ENCODE data around the gene NOMO2. TPM values are rescaled to one million over a fixed set of nuclear protein-coding genes. Genes with fewer than 3 reads are reported as not detected.
"Not testable (repeated sequence)": the region's sequence is repeated elsewhere in the genome, so short reads cannot be mapped to it uniquely, and the experiment has no call there.

The NOMO2 gene
- total RNA-seq, 1 donor from 2014 or later, result 74.4 TPM

DNA sequence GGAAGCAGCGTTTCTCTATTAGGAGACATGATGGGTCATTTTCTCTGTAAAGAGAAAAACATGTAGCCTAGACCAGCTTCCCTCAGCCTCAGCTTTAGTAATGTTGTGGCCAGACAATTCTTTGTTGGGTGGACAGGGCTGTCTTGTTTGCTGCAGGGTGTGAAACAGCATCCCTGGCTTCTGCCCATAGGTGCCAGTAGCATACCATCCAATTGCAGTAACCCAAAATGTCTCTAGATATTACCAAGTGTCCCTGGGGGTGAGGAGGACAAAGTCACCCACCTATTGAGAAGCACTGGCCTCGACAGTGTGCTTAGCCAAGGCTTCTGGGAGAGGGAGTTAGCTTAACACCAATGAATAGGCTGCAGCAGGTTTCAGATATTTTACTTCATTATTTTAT, 14.0 kb upstream of the NOMO2 start:
- ATAC-seq, result not testable (repeated sequence)

DNA sequence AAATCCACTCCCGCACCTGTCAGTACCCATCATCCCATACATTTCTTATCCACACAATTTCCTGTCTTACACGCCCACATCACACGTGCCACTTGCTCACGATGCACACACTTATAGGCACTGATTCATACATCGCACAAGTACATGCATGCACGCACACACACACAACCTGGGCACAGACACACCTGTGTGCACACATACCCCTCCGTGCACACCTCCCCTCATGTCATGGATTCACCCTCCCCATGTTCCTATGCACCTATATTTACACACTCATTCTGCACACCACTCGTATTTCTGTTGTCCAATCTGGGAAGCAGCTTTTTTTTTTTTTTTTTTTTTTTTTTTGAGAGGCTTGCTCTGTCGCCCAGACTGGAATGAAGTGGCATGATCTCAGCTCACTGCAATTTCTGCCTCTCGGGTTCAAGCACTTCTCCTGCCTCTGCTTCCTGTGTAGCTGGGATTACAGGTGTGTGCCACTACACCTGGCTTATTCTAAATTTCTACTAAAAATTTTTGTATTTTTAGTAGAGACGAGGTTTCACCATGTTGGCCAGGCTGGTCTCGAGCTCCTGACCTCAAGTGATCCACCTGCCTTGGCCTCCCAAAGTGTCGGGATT, 13.5 kb upstream of the NOMO2 start:
- ATAC-seq, result not testable (repeated sequence)

DNA sequence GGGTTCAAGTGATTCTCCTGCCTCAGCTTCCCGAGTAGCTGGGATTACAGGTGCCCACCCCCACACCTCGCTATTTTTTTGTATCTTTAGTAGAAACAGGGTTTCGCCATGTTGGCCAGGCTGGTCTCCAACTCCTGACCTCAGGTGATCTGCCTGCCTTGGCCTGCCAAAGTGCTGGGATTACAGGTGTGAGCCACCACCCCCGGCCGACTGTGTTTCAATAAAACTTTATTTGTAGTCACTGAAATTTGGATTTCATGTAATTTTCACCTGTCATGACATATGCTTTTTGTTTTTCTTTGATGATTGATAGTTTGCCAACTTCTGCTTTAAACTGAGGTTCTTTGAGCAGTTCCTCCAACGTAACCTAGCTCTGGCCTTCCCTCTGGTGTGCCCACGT, 12.0 kb upstream of the NOMO2 start:
- not testable (repeated sequence) for ATAC-seq

DNA sequence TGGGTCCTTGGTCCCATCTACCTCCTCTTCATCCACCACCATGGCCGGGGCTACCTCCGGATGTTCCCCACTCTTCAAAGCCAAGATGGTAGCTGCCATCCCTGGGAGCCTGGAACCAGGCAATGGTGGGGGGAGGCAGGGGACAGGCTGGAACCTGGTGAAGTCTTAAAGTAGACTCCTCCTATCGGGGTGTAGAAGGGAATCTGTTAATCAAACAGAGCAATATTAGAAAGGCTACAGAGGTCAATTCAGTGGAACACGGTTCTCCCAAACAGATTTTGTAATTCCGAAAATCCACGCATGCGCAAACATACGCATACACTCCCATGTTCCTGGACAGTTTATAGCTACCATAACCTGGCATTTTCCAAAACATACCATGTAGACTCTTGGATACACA, 11.1 kb upstream of the NOMO2 start:
- ATAC-seq, result not testable (repeated sequence)

DNA sequence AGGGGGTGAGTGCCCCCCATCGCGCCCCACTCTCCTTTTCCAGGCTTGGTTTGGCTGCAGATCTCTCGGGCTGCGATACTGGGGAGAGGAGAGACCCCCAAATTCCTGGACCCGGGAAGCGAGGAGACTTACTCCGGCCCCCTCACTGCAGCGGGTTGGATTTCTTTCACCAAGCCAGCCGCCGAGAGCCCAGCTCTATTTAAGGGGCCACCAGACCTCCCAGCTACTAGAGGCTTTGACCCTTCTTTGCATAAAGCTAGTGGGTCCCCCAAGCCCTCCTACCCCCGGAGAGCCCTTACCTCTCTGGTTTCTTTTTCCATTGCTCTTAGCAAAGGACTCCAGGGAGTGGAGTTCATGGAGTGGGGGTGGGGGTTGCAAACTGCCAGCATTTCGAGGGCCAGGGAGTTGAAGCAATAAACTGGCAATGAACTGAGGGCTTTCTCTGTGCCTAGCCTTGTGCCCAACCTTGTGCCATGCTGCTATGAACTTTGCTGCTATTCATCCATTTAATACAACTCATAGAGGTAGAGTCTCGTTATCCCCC, 9.5 kb upstream of the NOMO2 start:
- not testable (repeated sequence) for ATAC-seq

DNA sequence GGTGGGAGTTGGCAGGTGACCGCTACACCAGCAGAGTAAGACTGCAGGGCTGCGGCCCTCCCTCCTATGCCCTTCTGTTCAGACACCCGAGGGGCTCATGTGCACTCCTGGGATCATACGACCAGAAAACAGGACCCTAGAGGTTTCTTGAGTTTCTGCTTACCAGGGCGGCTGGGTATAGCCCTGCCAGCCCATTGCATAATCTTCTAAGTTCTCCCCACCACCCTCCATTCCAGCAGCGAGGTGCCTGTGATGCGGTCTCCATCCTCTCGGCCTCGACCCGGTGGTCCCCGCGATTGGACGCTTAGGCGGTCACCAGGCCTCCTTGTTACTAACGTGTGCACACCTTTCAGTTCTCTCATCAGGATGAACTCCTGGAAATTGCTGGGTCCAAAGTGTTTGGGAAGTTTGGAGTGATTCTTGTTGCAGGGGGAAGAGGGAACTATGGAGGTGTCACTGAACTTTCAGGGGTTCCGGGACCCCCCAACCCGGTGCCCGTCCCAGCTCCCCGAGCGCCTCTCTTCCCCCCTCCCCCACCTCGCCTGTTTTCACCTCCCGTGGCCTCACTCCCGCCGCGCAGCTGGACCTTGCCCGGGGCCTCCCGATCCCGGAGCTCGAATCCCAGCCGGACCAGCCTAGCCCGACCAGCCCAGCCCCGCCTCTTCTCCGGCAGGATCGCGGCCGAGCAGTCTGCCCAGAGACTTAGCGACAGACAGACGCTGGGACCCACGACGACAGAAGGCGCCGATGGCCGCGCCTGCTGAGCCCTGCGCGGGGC, 8.8 kb upstream of the NOMO2 start:
- ATAC-seq, result not testable (repeated sequence)

DNA sequence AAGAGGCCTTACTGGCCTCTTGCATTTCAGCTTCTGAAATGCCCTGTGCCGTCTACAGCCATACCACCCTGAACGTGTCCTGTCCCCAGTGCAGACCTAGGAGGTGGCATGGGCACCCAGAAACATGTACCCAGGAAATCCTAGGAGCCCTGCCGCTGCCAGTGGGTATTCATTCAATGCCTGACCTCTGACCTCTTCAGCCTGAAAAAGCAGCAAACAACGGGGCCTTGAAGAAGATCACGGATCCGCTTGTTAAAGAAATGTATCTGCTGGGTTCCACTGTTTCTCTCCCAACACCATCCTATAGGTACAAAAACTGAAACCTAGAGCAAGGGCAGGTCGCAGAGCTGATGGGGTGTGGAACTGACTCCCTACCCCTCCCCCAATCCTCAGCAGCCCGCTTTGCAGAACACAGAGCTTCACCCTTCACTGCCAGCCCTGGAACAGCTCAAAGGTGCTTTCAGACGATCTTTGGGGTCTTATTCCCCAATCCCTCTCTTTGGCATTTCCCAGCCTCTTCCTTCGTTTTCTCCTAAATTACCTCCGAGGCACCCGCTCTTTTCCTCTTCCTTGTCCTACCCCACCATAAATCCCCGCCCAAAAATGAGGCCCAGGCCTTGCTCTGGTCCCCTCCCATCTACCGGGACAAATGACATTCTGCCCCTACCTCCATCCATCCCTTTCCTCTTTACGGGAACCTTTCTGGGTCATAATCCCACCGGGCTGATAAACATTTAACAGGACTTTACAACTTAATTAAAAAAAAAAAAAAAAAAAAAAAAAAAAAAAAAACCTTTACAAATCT, 1.3 kb downstream of the NOMO2 start:
- ATAC-seq, result not testable (repeated sequence)

DNA sequence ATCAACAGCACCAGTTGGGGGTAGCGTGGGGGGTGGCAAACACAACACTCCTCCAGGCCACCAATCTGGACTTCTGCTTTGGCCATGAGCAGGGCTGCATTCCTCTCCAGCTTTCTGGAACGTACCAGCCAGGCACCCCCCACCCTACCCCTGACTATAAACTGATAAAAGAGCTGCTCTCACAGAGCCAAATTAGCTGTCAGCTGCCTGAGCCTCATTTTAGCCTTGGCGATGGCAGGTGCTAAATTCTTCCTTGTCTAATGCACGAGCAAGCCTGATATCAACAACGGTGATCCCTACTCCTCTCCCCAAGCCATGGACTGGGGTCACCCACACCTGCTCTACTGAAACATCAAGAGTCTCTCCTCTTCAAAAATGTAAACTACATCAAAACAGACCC, 8.2 kb downstream of the NOMO2 start:
- ATAC-seq, result not testable (repeated sequence)

DNA sequence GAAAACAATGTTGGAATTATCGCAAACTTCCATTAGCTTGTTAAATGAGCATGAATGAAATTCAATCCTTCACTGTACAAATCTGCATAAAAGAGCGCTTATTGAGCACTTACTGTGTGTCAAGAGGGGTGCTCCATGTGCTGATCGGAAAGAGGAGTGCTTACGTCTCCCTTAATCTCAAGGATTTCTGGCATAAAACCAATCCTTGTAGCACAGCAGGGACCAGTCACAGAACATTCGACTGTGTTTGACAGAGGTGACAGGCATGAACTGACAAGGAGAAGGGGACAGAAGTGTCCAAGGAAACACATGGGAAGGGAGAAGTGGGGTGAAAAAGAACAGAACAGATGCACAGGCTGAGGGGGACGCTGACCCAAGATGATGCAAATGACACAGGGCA, 14.5 kb downstream of the NOMO2 start:
- not testable (repeated sequence) for ATAC-seq

DNA sequence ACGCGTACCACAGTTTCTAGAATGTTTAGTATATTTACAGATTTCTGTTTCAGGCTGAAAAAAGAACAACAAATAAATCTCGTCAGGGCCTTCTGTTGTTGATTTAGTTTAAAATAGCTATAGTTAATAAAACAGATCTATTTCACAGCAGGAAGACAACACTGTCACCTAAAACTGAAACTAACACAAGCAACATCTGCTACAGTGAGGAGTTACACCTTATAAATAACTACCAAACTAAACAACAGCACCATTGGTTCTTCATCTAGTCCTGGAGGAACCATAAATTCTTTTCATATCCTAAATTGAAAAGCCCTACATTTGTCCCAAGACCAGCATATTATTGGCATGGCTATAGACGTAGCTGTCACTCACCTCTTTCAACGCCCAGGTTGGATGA, 15.0 kb downstream of the NOMO2 start:
- not testable (repeated sequence) for ATAC-seq

DNA sequence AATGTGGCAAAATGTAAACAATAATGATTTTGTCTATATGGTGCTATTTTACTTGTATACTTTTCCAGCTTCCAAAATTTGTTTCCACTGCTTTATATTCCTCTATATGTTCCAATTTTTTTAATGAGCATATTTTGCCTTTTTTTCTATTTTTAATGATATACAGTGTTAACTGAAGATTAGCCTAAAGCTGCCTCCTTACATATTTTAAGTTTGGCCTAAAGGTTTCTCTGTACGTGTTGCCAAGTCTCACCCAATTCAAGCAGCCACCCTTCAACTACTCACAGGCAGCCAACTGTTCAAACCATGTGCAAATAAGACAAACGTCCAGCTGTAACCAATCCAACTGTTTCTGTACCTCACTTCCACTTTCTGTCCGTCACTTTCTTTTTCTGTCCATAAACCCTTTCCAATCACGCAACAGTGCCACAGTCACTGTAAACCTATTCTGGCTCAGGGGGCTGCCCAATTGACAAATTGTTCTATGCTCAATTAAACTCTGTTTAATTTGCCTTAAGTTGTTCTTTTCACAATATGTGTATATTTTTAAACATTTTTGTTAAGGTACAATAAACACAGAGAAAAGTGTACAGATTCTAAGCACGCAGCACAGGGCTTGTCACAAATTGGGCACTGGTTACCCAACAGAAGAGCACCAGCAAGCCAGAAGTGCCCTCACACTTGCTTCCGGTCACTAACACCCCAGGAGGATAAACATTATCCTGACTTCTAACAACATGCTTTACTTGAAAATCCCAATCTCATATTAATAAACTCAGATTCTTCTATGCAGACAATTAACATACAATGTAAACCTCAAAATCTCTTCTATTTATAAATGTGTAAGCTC, 17.4 kb downstream of the NOMO2 start:
- ATAC-seq, result not testable (repeated sequence)

DNA sequence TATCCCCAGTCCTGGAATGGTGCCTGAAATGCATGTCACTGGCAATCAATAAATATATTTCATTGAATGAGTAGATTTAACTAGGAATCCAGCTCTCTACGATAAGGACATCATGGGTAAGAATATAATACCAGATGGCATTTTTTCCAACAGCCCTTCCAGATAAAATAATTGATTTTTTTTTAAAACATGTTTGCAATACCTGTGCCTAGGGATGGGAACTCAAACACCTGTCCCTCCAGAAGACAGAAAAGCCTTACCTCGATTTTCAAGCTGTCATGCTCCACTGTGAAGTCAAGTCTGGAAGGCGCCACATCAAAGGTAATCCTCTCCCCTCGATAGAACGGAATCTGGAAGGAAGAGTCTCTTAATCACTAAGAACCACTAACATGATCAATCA, 20.0 kb downstream of the NOMO2 start:
- ATAC-seq, result not testable (repeated sequence)

DNA sequence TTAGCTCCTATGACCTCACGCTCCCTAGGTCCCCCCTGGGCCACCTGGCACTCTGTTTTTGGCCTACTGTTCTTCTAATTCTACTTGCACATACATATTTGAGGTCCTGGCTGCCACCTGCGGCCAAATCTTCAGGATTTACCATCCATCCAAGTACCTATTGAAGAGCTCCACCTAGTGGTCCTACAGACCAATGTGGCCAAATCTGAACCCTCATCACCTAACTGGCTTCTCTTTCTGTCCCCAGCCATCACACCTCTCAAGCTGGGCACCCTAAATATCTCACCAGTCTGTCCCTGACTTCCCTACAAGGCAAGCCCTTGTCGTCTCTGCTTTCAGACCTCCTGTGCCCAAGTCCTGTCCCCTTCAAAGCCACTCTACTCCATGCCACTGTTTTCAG, 24.9 kb downstream of the NOMO2 start:
- ATAC-seq, result peak; percentile 50

DNA sequence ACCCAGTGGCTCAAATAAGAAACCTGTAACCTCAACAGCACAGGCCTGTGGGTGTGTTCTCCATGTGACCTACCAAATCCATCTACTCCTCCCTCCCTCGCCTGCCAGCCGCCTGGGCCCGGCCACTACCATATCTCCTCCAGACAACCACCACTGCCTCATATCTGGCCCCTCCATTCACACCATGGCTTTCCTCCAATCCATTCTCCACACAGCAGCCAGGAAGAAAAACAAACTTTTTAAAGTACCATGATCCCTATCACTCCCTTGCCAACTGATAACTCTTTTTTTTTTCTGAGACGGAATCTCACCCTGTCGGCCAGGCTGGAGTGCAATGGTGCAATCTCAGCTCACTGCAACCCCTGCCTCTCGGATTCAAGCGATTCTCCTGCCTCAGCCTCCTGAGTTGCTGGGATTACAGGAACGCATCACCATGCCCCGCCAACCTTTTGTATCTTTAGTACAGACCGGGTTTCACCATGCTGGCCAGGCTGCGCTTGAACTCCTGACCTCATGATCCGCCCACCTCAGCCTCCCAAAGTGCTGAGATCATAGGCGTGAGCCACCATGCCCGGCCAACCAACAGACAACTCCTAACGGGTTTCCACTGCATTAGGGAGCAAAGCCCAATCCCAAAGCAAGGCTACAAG, 26.3 kb downstream of the NOMO2 start:
- ATAC-seq, result peak; percentile 27

DNA sequence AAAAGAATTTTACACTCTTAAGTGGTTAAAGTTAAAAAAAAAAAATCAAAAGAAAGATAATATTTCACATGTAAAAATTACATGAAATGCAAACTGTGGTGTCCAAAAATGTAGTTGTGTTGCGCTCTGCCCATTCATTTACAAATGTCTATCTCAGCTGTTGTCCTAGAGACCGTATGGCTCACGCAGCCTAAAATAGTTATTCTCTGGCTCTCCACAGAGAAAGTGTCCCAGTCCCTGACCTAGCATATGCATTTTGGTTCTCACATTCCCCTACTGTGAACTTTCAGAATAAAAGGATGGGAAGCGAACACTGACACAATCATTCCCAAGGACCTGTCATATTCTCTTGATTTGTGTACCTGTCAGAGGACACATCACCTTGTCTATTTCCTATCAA, 27.6 kb downstream of the NOMO2 start:
- not testable (repeated sequence) for ATAC-seq

DNA sequence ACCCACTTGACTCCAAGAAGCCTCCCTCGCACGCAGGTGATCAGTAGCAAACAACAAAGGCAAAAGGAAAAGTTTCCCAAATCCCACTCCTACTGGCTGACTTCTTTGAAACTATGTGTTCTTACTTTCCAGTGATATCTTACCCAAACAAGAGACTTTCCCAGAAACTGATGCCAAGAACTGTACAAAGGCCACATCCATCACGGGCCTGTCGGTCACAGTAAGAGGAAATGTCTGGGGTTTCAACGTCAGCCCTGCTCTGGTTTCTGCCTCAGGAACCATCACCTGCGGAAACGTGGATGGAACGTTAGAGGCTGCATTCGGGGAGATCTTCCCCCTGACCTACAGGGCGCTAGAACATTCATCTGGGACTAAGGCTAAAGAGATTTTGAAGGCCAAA, 30.6 kb downstream of the NOMO2 start:
- not testable (repeated sequence) for ATAC-seq

DNA sequence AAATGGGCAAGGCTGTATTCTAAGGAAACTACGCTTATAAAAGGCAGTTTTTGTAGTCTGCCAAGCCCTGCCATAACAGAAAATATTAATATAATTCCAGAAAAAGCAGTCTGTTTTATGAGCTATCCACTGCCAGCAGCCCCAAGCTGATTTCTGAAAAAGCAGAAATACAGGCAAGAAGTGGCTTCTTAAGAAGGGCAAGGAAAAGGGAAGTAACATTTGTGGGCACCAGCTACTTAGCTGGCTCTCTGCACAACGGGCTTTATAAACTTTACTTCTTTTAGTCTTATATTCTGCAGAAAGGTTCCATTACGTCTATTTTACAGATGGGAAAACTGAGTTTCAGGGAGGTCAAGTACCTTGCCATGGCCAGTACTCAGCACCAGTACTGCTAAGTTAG, 31.6 kb downstream of the NOMO2 start:
- not testable (repeated sequence) for ATAC-seq

DNA sequence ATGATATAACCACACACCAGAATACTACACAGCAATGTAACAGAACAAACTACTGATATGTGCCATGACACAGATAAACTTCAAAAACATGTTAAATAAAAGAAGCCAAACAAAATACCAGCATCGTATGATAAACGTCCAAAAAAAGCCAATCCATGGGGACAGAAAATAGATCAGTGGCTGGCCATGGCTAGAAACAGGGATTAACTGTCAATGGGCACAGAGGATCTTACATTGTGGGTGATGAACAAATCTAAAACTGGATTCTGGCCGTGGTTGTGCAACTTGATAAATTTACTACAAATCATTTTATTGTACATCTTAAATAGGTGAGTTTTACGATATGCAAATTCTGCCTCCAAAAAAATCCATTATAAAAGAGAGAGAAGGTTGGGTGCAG, 35.4 kb downstream of the NOMO2 start:
- ATAC-seq, result not testable (repeated sequence)

DNA sequence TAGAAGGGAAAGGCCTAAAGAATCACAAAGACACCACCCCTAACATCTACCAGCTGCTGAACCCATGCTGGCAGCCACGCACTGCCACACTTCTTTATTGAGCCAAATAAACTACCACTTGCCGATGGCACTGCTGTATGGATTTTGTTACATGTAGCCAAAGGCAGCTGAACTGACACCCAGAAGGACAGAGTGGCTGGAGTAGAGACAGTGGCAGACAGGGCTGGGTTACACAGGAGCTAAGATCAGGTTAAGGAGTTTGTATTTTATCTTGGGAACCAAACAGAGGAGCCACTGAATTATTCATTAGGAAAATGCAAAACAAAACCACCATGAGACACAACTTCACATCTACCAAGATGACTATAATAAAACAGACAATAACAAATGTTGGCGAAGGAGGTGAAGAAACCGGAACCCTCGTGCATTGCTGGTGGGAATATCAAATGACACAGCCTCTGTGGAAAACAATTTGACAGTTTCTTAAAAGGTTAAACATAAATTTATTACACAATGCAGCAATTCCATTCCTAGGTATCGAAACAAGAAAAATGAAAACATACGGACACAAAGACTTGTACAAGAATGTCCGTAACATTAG, 35.9 kb downstream of the NOMO2 start:
- not testable (repeated sequence) for ATAC-seq

DNA sequence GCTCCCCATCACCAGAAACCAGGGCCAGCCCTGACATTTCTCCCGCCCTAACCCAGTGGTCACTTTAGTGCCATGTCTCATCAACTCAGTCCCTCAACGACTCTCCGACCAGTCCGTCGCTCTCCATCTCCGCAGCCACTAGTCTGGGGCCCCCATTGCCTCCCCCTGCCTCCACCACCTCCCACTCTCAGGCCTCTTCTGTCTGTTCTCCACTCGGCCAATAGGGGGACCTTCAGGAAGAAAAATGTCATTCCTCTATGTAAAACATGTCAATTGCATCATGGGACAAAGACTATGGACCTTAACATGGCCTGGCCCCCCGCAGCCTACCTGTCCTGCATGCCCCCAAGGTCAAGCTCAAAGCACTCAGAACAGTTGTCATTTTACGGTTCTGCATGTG, 39.3 kb downstream of the NOMO2 start:
- not testable (repeated sequence) for ATAC-seq

Data from esophagus mucosa (tissue), 1 donor.